PC-3 (cell line): ENCODE results near the gene IFT81. TPM values are rescaled to one million over a fixed set of nuclear protein-coding genes. Genes with fewer than 3 reads are reported as not detected.
A peak's percentile ranks its signal among the peaks of the same experiment; 100 is the strongest.

Experiments used
- ATAC-seq: fragments of 200-7000 bp; cut with Tn5 transposase; 2 replicates; pipeline ENCODE4 v1.9.1; 2020; ENCODE audit warnings: mild to moderate bottlenecking, moderate library complexity
- BruUV-seq: library from RNA; stranded (reverse); fragments of 400-500 nt; replicated peaks from 2 replicates; lab custom pipeline; 2021; lab: Mats Ljungman, UMichigan
- CTCF ChIA-PET: fragments of 300-600 bp; sonication (Branson Sonifier 250); formaldehyde crosslinking; loops from one replicate; lab custom pipeline; 2022; ENCODE audit warnings: antibody characterized with exemption; lab: Charles Lee
- POLR2A ChIA-PET: fragments of 300-600 bp; sonication (Branson Sonifier 250); formaldehyde crosslinking; loops from one replicate; lab custom pipeline; 2022; ENCODE audit warnings: antibody characterized with exemption; ENCODE audit not compliant: unreplicated experiment; lab: Charles Lee
- DNase-seq: peaks from one replicate; pipeline ENCODE4 v3.0.0-alpha.2; 2015
- H2AFZ ChIP-seq: fragments of 300-600 bp; sonication (generic); 2 replicates; pipeline ENCODE4 v1.6.0; 2016; ENCODE audit warnings: antibody characterized with exemption, low read length
- H3F3A ChIP-seq: fragments of 300-600 bp; sonication (generic); one replicate; pipeline ENCODE4 v1.6.0; 2017; ENCODE audit warnings: antibody characterized with exemption, low read length, control low read depth, mild to moderate bottlenecking; ENCODE audit not compliant: unreplicated experiment
- H3K27ac ChIP-seq: fragments of 300-600 bp; sonication (generic); 2 replicates; pipeline ENCODE4 v1.5.1; 2016; ENCODE audit warnings: mild to moderate bottlenecking, low read length
- H3K27me3 ChIP-seq: fragments of 300-600 bp; sonication (generic); 2 replicates; pipeline ENCODE4 v1.6.1; 2016; ENCODE audit warnings: low read length, mixed read lengths
- H3K36me3 ChIP-seq: fragments of 300-600 bp; sonication (generic); 2 replicates; pipeline ENCODE4 v1.6.1; 2016; ENCODE audit warnings: low read depth, mixed run types, low read length, mixed read lengths
- H3K4me1 ChIP-seq: fragments of 300-600 bp; sonication (generic); 2 replicates; pipeline ENCODE4 v1.5.1; 2016; ENCODE audit warnings: low read length; ENCODE audit not compliant: insufficient read depth
- H3K4me2 ChIP-seq: fragments of 300-600 bp; sonication (generic); 2 replicates; pipeline ENCODE4 v1.6.0; 2016; ENCODE audit warnings: low read length
- H3K4me3 ChIP-seq: fragments of 300-600 bp; sonication (generic); 2 replicates; pipeline ENCODE4 v1.5.1; 2016; ENCODE audit warnings: mild to moderate bottlenecking, low read length, mixed read lengths
- H3K79me2 ChIP-seq: fragments of 300-600 bp; sonication (generic); 2 replicates; pipeline ENCODE4 v1.6.1; 2017; ENCODE audit warnings: low read length, mixed read lengths
- H3K9ac ChIP-seq: fragments of 300-600 bp; sonication (generic); 2 replicates; pipeline ENCODE4 v1.6.0; 2016; ENCODE audit warnings: mild to moderate bottlenecking, low read length
- H3K9me2 ChIP-seq: fragments of 300-600 bp; sonication (generic); replicated peaks from 2 replicates; pipeline ENCODE4 v1.6.1; 2016; ENCODE audit warnings: mixed run types, low read length, mixed read lengths
- H3K9me3 ChIP-seq: fragments of 300-600 bp; sonication (generic); 2 replicates; pipeline ENCODE4 v1.6.1; 2016; ENCODE audit warnings: low read length, mixed read lengths
- H4K20me1 ChIP-seq: fragments of 300-600 bp; sonication (generic); 2 replicates; pipeline ENCODE4 v1.6.1; 2016; ENCODE audit warnings: low read length, mixed read lengths
- CTCF ChIP-seq: fragments of 300-600 bp; sonication (generic); conservative IDR thresholded peaks from 2 replicates; pipeline ENCODE4 v1.5.1; 2017; ENCODE audit warnings: antibody characterized with exemption, low read depth, mild to moderate bottlenecking, low read length
- EZH2 ChIP-seq: fragments of 300-600 bp; sonication (generic); IDR thresholded peaks from one replicate; pipeline ENCODE4 v1.6.1; 2017; ENCODE audit warnings: antibody characterized with exemption, mild to moderate bottlenecking, low read length; ENCODE audit not compliant: unreplicated experiment
- EZH2phosphoT487 ChIP-seq: fragments of 300-600 bp; sonication (generic); IDR thresholded peaks from 2 replicates; pipeline ENCODE4 v1.6.1; 2018; ENCODE audit warnings: mild to moderate bottlenecking, antibody characterized with exemption, low read length, borderline replicate concordance
- intact Hi-C: fragments of 100-400 bp; cut with micrococcal nuclease; formaldehyde crosslinking; loops from 2 replicates; pipeline ENCODE4 v1.9.0; 2023
- total RNA-seq: library from RNA; depleted of rRNA; stranded (reverse); fragments of >200 nt; gene quantifications from 2 replicates; pipeline ENCODE4 v1.2.3, GENCODE V29; 2014

IFT81 gene
- total RNA-seq, 1 experiment from 2014 or later: 10.1 TPM

- Histone ChIP-seq H3K4me2 (peak overlapping the region; percentile 40; the same call in 1 of the 2 replicates), H3K27me3 (no peaks in the 10 kb centered on the region), H3K36me3 (no peaks in the 10 kb centered on the region), H3K9ac (no peak overlapping the region), H2AFZ (peak overlapping the region; percentile 14), H3F3A (no peaks in the 10 kb centered on the region), H3K4me1 (peaks cover 4% of the 10 kb centered on the region; the same call in 1 of the 2 replicates), H3K27ac (no peak overlapping the region), H3K9me3 (no peaks in the 10 kb centered on the region), H3K79me2 (no peaks in the 10 kb centered on the region), H3K9me2 (no peaks in the 10 kb centered on the region), H4K20me1 (no peaks in the 10 kb centered on the region), H3K4me3 (no peak overlapping the region)
- ChIA-PET CTCF (interaction anchor here (1.4 kb wide), 1 partner anchor 331 kb away, joined by 6 read pairs; no protein-coding TSS in a partner anchor), POLR2A (interaction anchor here (0.5 to 0.8 kb wide), 3 partner anchors 184 to 331 kb away, joined by 3 to 34 read pairs (median 3); no protein-coding TSS in a partner anchor)
- no TSS peak for BruUV-seq
- ATAC-seq: peak; percentile 71
- TF ChIP-seq EZH2 (no peak), CTCF (peak; percentile 99)
- intact Hi-C loops: loop anchor here (1.0 to 5.0 kb wide), 5 partner anchors 124 to 331 kb away; no protein-coding TSS in a partner anchor
- DNase-seq: peak; percentile 85
Observed at GRCh38 chr12:110100315-110100970, 23.7 kb upstream of the IFT81 start.

- peak; percentile 97 for DNase-seq
- Histone ChIP-seq H3K36me3 (no peaks in the 10 kb centered on the region), H2AFZ (peak overlapping the region; percentile 33; the same call in 1 of the 2 replicates), H3K4me2 (no peak overlapping the region), H3K9me2 (no peaks in the 10 kb centered on the region), H3K9ac (no peak overlapping the region), H3K27ac (no peak overlapping the region), H3F3A (no peaks in the 10 kb centered on the region), H3K4me3 (no peak overlapping the region), H3K4me1 (peaks cover 4% of the 10 kb centered on the region; the same call in 1 of the 2 replicates), H4K20me1 (no peaks in the 10 kb centered on the region), H3K79me2 (no peaks in the 10 kb centered on the region), H3K9me3 (no peaks in the 10 kb centered on the region), H3K27me3 (no peaks in the 10 kb centered on the region)
- ATAC-seq: peak; percentile 70; the same call in 1 of the 2 replicates
- ChIA-PET CTCF (interaction anchor here (0.6 to 1.3 kb wide), 3 partner anchors 64 to 329 kb away, joined by 3 to 16 read pairs (median 3); no protein-coding TSS in a partner anchor), POLR2A (no interaction called here)
- intact Hi-C loops: loop anchor here (5.0 kb wide), 2 partner anchors 235 to 255 kb away; no protein-coding TSS in a partner anchor
- TF ChIP-seq EZH2phosphoT487: no peak
- peak; percentile 94 for TF ChIP-seq CTCF
- no TSS peak for BruUV-seq
Observed at GRCh38 chr12:110102255-110102654, 21.9 kb upstream of the IFT81 start.
